Loucy (cell line): ENCODE results near the gene FUS.

Experiments used
- CTCF ChIP-seq: fragments of 200-600 bp; sonication (generic); conservative IDR thresholded peaks from 2 replicates; pipeline ENCODE4 v1.5.1; 2014; ENCODE audit warnings: mild to moderate bottlenecking, antibody characterized with exemption, low read length
- EZH2phosphoT487 ChIP-seq: fragments of 200-600 bp; IDR thresholded peaks from 2 replicates; pipeline ENCODE4 v1.6.1; 2018; ENCODE audit warnings: antibody characterized with exemption, mild to moderate bottlenecking, moderate library complexity, borderline replicate concordance

DNA sequence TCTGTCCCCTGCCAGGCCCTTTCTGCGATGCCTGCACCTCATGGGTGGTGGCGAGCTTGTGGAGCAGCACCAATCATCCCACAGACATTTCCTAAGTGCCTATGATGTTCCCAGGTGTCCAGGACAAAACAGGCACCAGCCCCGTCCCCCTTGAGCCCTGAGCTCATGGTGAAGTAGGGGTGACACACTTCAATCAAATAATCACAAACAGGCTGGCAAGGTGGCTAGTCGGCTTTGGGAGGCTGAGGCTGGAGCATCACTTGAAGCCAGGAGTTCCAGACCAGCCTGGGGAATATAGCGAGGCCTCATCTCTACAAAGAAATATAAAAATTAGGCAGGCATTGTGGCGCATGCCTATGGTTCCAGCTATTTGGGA is 43.7 kb upstream of the FUS start:
- TF ChIP-seq CTCF (no peak), EZH2phosphoT487 (no peak)
